HEK293 (cell line): Measurements from ENCODE around the gene TNS3.

Experiments
- CTCF ChIA-PET: fragments of 350-600 bp; formaldehyde crosslinking; extraction: SDS; loops from one replicate; lab custom pipeline; 2021; ENCODE audit warnings: antibody characterized with exemption; lab: Yijun Ruan, JAX
- POLR2A ChIA-PET: fragments of 300-600 bp; formaldehyde crosslinking; extraction: SDS; loops from one replicate; lab custom pipeline; 2020; ENCODE audit warnings: antibody characterized with exemption, inconsistent platforms; lab: Yijun Ruan, JAX
- H3K27ac ChIP-seq: fragments of 200-500 bp; sonication (Bioruptor generic); 2 replicates; pipeline ENCODE4 v1.5.1; 2014; ENCODE audit warnings: low read depth, low read length, control low read depth, inconsistent platforms; ENCODE audit errors: extremely low read depth
- H3K36me3 ChIP-seq, 2 experiments: fragments of 200-500 bp in 1 of 2; sonication (Bioruptor generic) in 1 of 2; 1 replicate in 1 of 2; 2 replicates in 1 of 2; pipeline ENCODE4 v1.5.1; 2014 to 2017; ENCODE audit warnings: inconsistent platforms in 2 of 2, low read length in 2 of 2; ENCODE audit not compliant: control insufficient read depth in 2 of 2, insufficient read depth in 1 of 2
- H3K4me1 ChIP-seq: fragments of 200-500 bp; sonication (Bioruptor generic); 2 replicates; pipeline ENCODE4 v1.5.1; 2014; ENCODE audit warnings: mild to moderate bottlenecking, low read length, inconsistent platforms; ENCODE audit not compliant: control insufficient read depth, insufficient read depth
- H3K4me3 ChIP-seq: 2 replicates; pipeline ENCODE4 v1.5.1; 2011; ENCODE audit warnings: low read depth, mild to moderate bottlenecking, control low read depth, low read length, moderate library complexity
- H3K9me3 ChIP-seq: fragments of 200-500 bp; sonication (Bioruptor generic); 2 replicates; pipeline ENCODE4 v1.5.1; 2014; ENCODE audit warnings: low read depth, low read length, inconsistent platforms; ENCODE audit not compliant: control insufficient read depth, insufficient read depth
- HOXC10 ChIP-seq: sonication (generic); formaldehyde crosslinking; IDR thresholded peaks from 2 replicates; pipeline ENCODE4 v1.8.1; 2023; ENCODE audit warnings: mild to moderate bottlenecking, missing genetic modification reagents
- KLF1 ChIP-seq: fragments of 450-650 bp; formaldehyde crosslinking; IDR thresholded peaks from 2 replicates; pipeline ENCODE4 v1.5.1; 2016; ENCODE audit warnings: missing biosample characterization, missing genetic modification characterization
- MZF1 ChIP-seq: fragments of 450-650 bp; formaldehyde crosslinking; IDR thresholded peaks from 2 replicates; pipeline ENCODE4 v1.5.1; 2017; ENCODE audit warnings: missing biosample characterization, missing genetic modification characterization, borderline replicate concordance
- PRDM2 ChIP-seq: fragments of 450-650 bp; formaldehyde crosslinking; IDR thresholded peaks from 2 replicates; pipeline ENCODE4 v1.5.1; 2016; ENCODE audit warnings: missing biosample characterization, missing genetic modification characterization, borderline replicate concordance
- SALL2 ChIP-seq: fragments of 450-650 bp; formaldehyde crosslinking; IDR thresholded peaks from 2 replicates; pipeline ENCODE4 v1.5.0; 2017; ENCODE audit warnings: missing biosample characterization, mild to moderate bottlenecking, missing genetic modification characterization, borderline replicate concordance
- YY1 ChIP-seq: fragments of 450-650 bp; formaldehyde crosslinking; IDR thresholded peaks from 2 replicates; pipeline ENCODE4 v1.5.1; 2018; ENCODE audit warnings: missing biosample characterization, missing genetic modification characterization
- YY2 ChIP-seq: fragments of 450-650 bp; formaldehyde crosslinking; IDR thresholded peaks from 2 replicates; pipeline ENCODE4 v1.5.1; 2016; ENCODE audit warnings: missing biosample characterization, missing genetic modification characterization
- ZBTB1 ChIP-seq: fragments of 450-650 bp; formaldehyde crosslinking; IDR thresholded peaks from 2 replicates; pipeline ENCODE4 v1.5.1; 2016; ENCODE audit warnings: missing biosample characterization, missing genetic modification characterization
- ZBTB17 ChIP-seq: fragments of 450-650 bp; formaldehyde crosslinking; IDR thresholded peaks from 2 replicates; pipeline ENCODE4 v1.5.1; 2016; ENCODE audit warnings: missing biosample characterization, missing genetic modification characterization
- ZBTB21 ChIP-seq: fragments of 450-650 bp; formaldehyde crosslinking; IDR thresholded peaks from 2 replicates; pipeline ENCODE4 v1.5.1; 2017; ENCODE audit warnings: missing biosample characterization, missing genetic modification characterization
- ZFP69B ChIP-seq: fragments of 450-650 bp; formaldehyde crosslinking; IDR thresholded peaks from 2 replicates; pipeline ENCODE4 v1.5.1; 2016; ENCODE audit warnings: missing biosample characterization, missing genetic modification characterization
- ZNF155 ChIP-seq: fragments of 450-650 bp; formaldehyde crosslinking; IDR thresholded peaks from 2 replicates; pipeline ENCODE4 v1.5.1; 2016; ENCODE audit warnings: missing biosample characterization, missing genetic modification characterization
- ZNF157 ChIP-seq: fragments of 450-650 bp; formaldehyde crosslinking; IDR thresholded peaks from 2 replicates; pipeline ENCODE4 v1.5.1; 2016; ENCODE audit warnings: missing biosample characterization, missing genetic modification characterization
- ZNF16 ChIP-seq: fragments of 450-650 bp; formaldehyde crosslinking; IDR thresholded peaks from 2 replicates; pipeline ENCODE4 v1.5.1; 2016; ENCODE audit warnings: low read depth, missing biosample characterization, missing genetic modification characterization
- ZNF169 ChIP-seq: fragments of 450-650 bp; formaldehyde crosslinking; IDR thresholded peaks from 2 replicates; pipeline ENCODE4 v1.5.1; 2016; ENCODE audit warnings: missing biosample characterization, missing genetic modification characterization
- ZNF248 ChIP-seq: fragments of 450-650 bp; formaldehyde crosslinking; IDR thresholded peaks from 2 replicates; pipeline ENCODE4 v1.5.1; 2017; ENCODE audit warnings: missing biosample characterization, missing genetic modification characterization
- ZNF473 ChIP-seq: fragments of 450-650 bp; formaldehyde crosslinking; IDR thresholded peaks from 2 replicates; pipeline ENCODE4 v1.5.1; 2017; ENCODE audit warnings: missing biosample characterization, missing genetic modification characterization
- ZNF48 ChIP-seq: fragments of 450-650 bp; formaldehyde crosslinking; IDR thresholded peaks from 2 replicates; pipeline ENCODE4 v1.5.1; 2016; ENCODE audit warnings: missing biosample characterization, missing genetic modification characterization
- ZNF658 ChIP-seq: fragments of 450-650 bp; formaldehyde crosslinking; IDR thresholded peaks from 2 replicates; pipeline ENCODE4; 2016; ENCODE audit warnings: missing biosample characterization, missing genetic modification characterization
- ZNF664 ChIP-seq: fragments of 450-650 bp; formaldehyde crosslinking; IDR thresholded peaks from 2 replicates; pipeline ENCODE4 v1.5.1; 2016; ENCODE audit warnings: missing biosample characterization, missing genetic modification characterization
- ZNF692 ChIP-seq: fragments of 450-650 bp; formaldehyde crosslinking; IDR thresholded peaks from 2 replicates; pipeline ENCODE4 v1.5.1; 2016; ENCODE audit warnings: missing biosample characterization, missing genetic modification characterization
- ZSCAN4 ChIP-seq: fragments of 450-650 bp; formaldehyde crosslinking; IDR thresholded peaks from 2 replicates; pipeline ENCODE4 v1.5.1; 2017; ENCODE audit warnings: missing biosample characterization, missing genetic modification characterization

The TNS3 gene

GRCh38 chr7:47300472-47301104 lies 281.3 kb downstream of the TNS3 start:
- ChIA-PET POLR2A (no interaction called here), CTCF (interaction anchor here (0.6 to 1.7 kb wide), 3 partner anchors 28 to 35 kb away, joined by 3 to 7 read pairs (median 3); no protein-coding TSS in a partner anchor)
- no peaks in the 10 kb centered on the region for H3K4me1 ChIP-seq
- no peak for TF ChIP-seq ZNF658 (tag by site-specific recombination)
- TF ChIP-seq ZNF157 (tag by site-specific recombination), result no peak
- TF ChIP-seq SALL2, result no peak
- no peak for TF ChIP-seq MZF1 (tag by site-specific recombination)
- TF ChIP-seq ZNF248, result no peak
- TF ChIP-seq YY1 (tag by site-specific recombination), result no peak
- no peak for TF ChIP-seq ZBTB21 (tag by site-specific recombination)
- TF ChIP-seq HOXC10, result no peak
- no peak for TF ChIP-seq ZNF692 (tag by site-specific recombination)
- TF ChIP-seq ZBTB17, result no peak
- no peak for TF ChIP-seq KLF1
- H3K36me3 ChIP-seq, result no peaks in the 10 kb centered on the region
- H3K9me3 ChIP-seq, result no peaks in the 10 kb centered on the region
- no peak overlapping the region for H3K27ac ChIP-seq
- no peak overlapping the region for H3K4me3 ChIP-seq

- no peak for TF ChIP-seq PRDM2
- Histone ChIP-seq H3K4me1 (no peaks in the 10 kb centered on the region), H3K4me3 (no peak overlapping the region), H3K9me3 (no peaks in the 10 kb centered on the region), H3K36me3 (no peaks in the 10 kb centered on the region), H3K27ac (no peak overlapping the region)
- CTCF ChIA-PET, result interaction anchor here (1.7 kb wide), 1 partner anchor 33 kb away, joined by 7 read pairs; no protein-coding TSS in a partner anchor
- POLR2A ChIA-PET, result interaction anchor here (0.6 kb wide), 1 partner anchor 551 kb away, joined by 4 read pairs; no protein-coding TSS in a partner anchor
Measured at GRCh38 chr7:47299496-47299895, 282.4 kb downstream of the TNS3 start.

- CTCF ChIA-PET, result interaction anchor here (0.6 to 0.8 kb wide), 2 partner anchors 9 to 324 kb away, joined by 3 to 4 read pairs; no protein-coding TSS in a partner anchor
- Histone ChIP-seq H3K27ac (no peak overlapping the region), H3K9me3 (no peaks in the 10 kb centered on the region), H3K4me1 (no peaks in the 10 kb centered on the region), H3K4me3 (no peak overlapping the region), H3K36me3 (no peaks in the 10 kb centered on the region)
- POLR2A ChIA-PET, result no interaction called here
- TF ChIP-seq ZNF16 (tag by site-specific recombination) (no peak), ZNF169 (tag by site-specific recombination) (no peak), ZSCAN4 (tag by site-specific recombination) (no peak), YY2 (no peak), ZFP69B (tag by site-specific recombination) (no peak), ZNF155 (tag by site-specific recombination) (no peak), ZNF48 (tag by site-specific recombination) (no peak), ZNF473 (tag by site-specific recombination) (no peak), ZBTB1 (tag by site-specific recombination) (no peak), ZNF664 (tag by site-specific recombination) (no peak)
Measured at GRCh38 chr7:47298636-47299035, 283.3 kb downstream of the TNS3 start.
